ENCODE measurements around the gene RBM24.
"Not testable (repeated sequence)": the region's sequence is repeated elsewhere in the genome, so short reads cannot be mapped to it uniquely, and the experiment has no call there.

RBM24 gene

DNA sequence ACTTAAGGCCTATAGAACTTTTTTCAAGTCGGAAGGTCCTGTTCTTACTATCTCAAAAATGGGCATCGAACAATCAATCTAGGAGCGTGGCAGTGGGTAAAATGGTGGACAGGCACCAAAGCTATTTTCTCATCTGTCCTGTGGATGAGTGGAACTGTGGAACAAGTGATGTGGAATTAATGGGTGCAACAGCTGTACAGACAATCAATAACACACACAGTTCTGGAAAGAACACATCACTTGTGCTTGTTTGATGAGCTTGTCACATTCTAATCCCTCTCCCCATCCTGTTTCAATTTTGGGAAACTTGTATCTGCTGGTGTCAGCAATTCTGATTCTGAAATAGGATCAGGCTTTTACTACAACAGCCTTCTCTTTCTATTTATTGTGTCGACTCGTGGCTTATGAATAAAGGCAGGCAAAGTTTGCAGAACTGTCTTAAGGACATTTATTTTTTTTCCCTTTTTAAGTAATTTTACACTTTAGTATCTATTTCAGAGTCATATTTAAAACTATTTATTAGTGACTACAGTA, 11.5 kb downstream of the RBM24 start:
- DNase-seq, result no peak

DNA sequence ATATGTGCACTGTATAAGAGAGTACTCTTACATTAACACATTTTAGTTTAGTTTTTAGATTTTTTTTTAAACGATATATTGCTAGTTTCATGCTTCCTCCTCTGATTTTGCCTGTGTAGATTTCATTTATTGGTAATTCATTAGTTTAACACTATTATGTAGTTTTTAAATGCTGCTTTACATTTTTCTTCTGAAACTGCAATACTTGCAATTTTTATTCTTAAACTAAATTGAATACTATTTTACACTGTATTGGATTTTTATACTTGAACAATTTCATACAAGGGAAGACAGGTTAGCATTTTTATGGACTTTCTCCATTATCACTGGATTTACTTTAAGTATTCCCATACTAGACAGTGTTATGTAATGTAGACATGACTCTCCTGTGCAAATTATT, 12.2 kb downstream of the RBM24 start:
- no peak for DNase-seq

DNA sequence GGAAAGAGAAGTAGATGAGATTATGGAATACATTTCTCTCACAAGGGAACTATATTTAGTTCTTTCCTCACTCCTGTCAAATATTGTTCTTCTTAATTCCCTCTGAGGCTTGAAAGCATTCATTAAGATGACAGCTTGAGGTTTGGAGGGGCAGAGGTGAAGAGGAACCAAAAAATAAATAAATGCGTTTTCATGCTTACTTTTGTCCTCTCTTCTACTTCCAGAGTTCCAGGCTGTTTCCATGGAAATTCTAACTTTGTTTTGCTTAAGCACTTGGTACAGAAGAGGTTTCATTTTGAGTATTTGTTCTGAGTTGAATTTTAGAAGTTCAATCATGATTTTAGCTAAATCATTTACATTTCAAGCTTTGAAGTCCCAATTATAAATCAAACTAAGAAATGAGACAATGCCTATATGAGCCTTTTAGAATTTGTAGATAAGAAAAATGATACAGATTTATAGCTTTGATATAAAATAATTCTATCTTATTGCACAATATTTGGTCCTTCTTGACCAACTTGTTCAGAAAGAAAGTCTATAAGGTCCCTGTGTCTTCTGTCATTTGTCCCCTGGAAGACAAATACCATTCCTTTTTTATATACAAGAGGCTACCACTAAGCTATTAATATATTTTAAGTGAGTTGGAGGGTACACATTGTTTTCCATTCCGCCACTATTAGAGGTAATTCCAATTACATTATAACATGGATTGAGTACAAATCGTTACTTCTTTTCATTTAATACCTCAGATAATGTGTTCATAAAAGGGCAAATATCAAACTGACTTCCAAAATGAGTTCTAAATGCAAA, 16.3 kb downstream of the RBM24 start:
- DNase-seq, result no peak

DNA sequence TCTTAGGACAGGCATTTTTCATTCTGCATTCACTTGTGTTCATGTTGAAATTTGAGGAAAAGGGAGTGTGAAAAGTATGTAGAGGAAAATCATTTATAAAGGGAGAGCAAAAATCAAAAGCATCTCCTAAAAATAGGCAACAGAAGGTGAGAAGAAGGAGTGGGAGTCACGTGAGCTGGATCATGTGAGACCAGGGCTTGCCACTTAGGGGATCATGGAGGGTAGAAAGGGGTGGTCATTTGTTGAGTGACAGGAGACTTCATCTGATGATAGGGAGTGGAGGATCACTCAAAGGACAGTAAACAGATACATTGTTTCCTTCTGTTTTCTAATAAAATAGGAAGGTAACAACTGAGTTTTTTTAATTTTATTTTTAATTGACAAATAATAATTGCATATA, 17.1 kb downstream of the RBM24 start:
- no peak for DNase-seq

DNA sequence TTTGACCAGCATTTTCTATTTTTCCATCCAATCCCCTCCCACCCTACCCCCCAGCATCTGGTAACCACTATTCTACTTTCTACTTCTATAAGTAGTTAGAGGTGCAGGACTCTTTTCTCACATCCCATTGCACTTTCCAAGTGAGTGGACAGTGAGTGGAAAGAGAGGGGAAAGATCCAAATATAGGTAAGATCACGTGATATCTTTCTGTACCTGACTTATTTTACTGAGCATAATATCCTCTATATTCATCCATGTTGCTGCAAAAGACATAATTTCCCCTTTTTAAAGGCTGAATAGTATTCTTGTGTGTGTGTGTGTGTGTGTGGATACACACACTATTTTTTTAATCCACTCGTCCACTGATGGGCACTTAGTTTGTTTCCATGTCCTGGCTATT, 18.1 kb downstream of the RBM24 start:
- no peak for DNase-seq

DNA sequence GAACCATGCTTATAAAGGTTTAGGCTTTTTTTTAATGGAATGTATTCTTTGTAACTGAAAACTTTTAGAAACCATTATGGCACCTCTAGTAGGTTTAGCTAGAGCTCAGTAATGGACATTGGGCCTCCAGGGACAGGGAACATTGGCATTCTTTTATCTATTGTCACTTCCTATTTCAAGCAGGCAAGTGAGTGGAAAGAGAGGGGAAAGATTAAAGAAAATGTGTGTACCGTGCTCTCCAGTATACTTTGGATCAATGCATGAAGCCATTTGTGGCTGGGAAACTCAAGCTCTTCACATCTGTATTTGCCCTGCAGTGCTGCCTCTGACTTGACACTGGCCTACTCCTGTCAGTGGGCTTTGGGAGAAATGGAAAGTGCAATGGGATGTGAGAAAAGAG, 18.6 kb downstream of the RBM24 start:
- DNase-seq, result no peak

DNA sequence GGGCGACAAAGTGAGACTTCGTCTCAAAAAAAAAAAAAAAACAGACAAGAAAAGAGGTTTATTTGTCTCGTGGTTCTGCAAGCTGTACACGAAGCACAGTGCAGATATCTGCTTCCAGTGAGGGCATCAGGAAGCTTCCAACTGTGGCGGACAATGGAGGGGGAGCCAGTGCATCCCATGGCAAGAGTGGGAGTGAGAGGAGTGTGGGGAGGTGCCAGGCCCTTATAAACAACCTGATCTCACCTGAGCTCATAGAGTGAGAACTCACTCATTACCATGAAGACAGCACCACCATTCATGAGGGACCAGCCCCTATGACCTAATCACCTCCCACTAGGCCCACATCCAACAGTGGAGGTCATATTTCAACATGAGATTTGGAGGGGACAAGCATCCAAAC, 19.5 kb downstream of the RBM24 start:
- no peak for DNase-seq

DNA sequence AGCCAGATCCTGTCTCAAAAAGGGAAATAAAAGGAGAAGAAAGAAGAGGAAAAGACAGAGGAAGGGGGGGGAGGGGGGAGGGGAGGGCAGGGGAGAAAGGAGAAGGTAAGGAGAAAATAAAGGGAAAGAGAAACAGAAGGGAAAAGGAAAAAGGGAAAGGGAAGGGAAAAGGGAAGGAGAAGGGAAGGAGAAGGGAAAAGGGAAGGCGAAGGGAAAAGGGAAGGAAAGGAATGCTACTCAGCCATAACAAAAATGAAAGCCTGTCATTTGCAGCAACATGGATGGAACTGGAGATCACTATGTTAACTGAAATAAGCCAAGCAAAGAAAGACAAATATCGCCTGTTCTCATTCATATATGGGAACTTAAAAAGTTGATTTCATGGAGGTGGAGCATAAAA, 22.3 kb downstream of the RBM24 start:
- no peak for DNase-seq

DNA sequence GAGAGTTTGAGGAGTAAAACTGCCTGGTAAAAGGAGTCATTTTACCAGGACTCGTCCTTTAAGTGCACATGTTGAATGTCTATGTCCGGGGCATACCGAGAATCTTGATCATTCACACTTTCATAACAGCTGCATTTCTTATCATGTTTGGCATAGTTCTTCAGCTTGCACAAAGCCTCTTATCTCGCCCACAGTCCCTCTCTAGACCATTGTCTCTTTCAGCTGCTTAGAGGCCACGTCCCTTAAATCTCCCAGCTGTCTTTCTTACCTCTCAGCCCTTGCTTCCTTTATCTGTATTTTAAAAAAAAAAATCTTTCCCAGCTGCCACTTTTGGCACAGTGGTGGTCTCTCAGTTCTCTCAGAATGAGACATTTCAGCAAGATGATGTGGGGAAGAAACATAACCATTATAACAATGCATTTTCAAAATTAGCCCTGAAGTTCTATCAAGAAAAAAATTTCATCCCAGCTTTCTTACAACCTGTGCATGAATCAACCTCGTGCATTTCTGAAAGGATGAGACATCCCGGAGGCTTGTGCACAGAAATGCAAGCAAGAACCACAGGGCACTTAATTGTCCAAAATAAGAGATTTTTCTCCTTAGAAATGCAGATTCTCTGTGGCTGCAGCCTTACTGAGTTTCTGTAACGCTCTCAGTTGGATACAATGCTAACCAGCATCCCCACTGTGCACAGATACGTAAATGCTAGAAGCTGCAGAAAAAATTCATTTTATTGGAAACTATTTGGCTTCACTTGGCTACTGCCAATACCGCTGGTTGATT, 24.2 kb downstream of the RBM24 start:
- DNase-seq, result no peak

DNA sequence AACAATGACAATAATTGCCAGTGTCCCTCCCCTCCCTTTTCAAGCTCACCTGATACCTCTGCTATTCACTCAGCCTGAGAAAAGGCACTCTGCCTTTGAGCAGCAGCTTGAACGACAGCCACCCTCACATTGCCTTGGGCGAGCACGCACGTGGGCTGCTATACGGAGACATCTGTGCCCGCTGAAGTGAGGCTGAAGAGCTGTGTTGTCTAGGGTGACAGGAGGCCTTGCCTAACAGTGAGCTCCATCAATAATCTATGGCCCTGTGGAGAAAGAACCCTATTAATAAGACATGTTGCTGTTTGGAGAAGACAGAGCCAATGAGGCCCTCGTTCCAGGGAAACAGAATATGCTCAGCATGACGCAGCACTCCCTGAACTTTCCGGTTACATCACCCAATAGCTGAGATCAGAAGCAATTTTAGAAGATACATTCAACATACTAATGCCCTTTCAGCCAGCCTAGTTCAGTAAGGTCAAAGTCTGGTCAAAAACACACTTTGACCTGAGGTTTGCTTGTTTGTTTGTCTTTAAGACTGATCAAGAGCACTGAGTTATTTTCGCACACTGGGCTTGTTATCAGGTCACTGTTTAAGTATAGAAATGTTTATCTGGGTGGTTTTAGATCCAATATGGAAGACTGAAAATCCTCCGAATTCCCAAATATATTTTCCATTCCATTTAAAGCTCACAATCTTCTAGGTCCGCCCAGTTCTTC, 30.6 kb downstream of the RBM24 start:
- DNase-seq, result no peak

DNA sequence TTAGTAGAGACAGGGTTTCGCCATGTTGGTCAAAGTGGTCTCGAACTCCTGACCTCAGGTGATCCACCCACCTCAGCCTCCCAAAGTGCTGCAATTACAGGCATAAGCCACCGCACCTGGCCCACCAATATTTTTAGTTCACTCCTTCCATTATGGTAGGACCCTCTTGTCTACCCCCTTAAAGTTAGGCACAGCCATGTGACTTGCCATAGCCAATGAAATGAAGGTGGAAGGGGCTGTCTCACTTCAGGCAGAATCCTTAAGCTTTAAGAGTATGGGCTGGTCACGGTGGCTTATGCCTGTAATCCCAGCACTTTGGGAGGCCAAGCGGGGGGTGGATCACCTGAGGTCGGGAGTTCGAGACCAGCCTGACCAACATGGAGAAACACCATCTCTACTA, 32.1 kb downstream of the RBM24 start:
- not testable (repeated sequence) for DNase-seq

DNA sequence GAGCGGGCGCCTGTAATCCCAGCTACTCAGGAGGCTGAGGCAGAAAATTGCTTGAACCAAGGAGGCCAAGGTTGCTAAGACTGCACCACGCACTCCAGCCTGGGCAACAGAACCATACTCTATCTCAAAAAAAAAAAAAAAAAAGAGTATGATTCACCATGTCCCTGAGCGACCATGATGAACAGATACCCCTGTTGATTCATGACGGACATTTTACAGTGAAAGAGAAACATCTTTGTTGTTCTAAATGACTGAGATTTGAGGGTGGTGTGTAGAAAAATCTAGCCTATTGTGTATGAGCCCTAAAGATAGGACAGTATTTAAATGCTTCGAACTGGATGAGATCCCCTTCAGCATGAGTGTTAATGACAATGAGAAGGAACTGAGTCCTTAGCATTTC, 32.8 kb downstream of the RBM24 start:
- no peak for DNase-seq

DNA sequence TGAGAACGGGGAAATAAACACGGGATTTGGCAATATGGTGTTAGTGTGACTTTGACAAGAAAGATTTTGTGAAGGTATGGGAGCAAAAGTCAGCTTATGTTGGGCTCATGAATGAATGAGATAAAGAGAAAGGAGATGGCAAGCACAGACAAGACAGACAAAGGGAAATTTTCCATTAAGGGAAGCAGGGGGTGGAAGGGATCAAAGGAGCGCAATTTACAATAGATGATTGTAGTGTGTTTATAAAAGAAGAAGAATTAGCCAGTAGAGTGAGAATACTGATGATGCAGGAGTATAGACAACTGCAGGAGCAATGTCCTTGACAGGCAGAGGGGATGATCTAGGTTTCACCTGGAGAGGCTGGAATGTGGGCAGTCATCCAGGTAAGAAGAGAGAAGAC, 34.1 kb downstream of the RBM24 start:
- DNase-seq, result no peak

DNA sequence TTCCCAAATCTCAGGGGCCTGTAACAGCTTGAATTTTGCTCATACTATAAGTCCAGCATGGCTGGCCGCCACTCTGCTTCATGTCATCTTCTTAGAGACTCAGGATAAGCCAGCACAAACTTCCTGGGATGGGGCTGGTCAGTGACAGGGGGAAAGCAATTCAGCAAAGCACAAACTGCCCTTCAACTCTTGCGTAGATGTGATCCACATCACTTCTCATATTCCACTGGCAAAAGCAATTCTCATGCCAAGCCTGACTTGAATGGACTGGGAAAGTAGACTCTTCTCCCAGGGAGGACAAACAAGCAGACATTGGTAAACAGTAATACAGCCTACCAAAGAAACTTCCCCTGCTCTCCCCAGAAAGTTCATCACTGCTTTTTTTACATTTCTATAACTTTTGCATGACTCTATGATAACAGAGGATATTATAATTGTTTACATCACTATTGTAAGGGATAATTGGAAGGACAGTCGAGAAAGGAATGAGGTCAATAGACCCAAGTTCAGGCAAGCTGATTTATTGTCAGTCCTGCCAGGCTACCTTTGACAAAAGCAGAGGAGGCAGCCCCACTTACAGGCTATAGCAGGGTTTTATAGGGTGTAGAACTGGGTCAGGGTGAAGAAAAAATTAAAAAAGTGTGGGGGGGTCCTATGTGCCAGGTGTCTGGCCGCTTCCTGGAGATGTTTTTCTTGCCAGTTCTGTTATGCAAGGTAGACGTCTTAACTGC, 37.4 kb downstream of the RBM24 start:
- DNase-seq, result no peak

DNA sequence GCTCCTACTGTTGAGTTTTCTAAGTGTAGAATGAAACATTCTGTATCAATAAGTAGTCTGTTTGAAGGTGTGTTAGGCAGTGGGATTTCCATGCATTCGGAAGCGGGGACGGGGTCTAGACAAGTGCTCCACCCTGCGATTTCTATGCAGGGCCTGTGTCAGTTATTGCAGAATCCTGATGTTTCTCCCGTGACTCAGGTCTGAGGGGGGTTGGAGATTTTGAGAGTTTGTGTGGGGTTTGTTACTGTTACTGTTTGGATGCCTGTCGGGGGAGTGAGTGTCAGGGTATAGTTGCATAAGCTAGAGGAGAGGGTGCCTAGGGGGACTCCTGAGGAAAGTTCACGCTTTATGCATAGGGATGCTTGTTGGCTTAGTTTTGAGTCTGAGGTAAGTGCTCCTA, 39.1 kb downstream of the RBM24 start:
- not testable (repeated sequence) for DNase-seq

DNA sequence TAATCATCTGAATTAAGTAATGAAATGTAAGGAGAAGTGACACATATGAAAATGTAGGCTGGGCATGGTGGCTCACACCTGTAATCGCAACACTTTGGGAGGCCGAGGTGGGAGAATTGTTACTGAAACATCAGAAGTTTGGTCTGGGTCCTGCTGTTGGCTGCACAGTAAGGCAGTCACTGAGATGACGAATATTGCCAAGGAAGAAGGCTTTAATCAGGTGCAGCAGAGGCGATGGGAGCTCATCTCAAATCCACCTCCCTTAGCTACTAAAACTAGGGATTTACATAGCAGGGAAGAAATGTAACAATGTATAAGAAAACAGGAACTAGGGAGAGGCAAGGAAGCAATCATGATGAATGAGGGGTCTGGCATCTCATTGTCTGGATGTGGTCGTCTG, 50.1 kb downstream of the RBM24 start:
- DNase-seq, result no peak

DNA sequence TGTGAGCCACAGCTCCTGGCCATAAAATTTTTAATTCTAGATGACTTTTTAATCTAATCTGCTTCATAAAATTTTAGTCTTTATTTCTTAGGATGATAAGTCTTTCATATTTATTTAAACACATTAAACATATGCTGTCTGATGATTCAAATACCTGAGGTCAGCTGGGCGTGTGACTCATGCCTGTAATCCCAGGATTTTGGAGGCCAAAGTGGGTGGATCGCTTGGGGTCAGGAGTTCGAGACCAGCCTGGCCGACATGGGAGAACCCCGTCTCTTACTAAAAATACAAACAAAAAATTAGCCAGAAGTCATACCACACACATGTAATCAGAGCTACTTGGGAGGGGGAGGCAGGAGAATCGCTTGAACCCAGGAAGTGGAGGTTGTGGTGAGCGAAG, 53.1 kb downstream of the RBM24 start:
- DNase-seq, result no peak

DNA sequence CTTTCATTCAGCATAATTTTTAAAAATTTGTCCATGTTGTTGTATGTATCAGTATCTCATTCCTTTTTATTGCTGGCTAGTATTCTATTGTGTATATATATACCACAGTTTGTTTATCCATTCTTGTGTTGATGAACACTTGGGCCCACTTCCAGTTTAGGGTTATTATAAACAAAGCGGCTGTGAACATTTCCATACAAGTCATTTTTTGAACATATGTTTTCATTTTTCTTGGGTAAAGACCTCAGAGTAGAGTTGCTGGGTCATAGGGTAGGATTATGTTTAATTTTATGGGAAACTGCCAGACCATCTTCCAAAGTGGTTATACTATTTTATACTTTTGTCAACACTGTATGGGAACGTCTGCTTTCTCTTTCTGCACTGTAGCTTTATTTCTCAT, 55.3 kb downstream of the RBM24 start:
- DNase-seq, result no peak

DNA sequence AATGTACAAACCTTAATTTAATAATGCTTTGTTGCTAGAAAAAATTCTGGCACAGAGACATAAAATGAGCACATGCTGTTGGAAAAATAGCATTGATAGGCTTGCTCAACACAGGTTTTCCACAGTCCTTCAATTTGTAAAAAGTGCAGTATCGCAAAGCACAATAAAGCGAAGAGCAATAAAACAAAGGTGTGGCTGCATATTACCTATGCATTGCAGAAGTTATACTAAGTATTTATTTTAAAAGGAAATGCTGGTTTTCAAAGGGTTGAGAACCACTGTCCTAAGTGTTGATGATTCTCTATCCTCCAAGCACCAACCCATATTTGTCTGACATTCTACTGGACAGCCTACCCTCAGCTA, 58.1 kb downstream of the RBM24 start:
- no peak for DNase-seq

DNA sequence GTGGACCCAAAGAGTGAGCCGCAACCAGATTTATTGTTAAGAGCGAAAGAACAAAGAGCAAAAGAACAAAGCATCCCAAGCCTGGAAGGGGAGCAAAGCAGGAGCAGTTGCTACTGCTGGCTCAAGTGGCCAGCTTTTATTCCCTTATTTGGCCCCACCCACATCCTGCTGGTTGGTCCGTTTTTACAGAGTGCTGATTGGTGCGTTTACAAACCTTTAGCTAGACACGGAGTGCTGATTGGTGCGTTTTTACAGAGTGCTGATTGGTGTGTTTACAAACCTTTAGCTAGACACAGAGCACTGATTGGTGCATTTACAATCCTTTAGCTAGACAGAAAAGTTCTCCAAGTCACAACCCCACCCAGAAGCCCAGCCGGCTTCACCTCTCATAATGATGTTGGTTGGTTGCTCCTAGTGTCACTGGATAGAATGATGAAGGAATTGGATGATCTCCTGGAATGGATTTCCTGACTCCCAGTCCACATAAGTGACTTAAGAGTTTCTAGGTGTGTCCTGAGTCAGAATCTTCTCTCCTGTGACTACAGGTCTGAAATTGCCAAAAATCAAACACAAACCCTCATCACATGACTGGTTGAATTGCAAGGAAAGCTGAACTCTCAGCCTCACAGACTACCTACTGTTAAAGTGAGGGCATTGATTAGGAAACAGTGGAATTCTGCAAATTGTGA, 60.1 kb downstream of the RBM24 start:
- DNase-seq, result no peak

DNA sequence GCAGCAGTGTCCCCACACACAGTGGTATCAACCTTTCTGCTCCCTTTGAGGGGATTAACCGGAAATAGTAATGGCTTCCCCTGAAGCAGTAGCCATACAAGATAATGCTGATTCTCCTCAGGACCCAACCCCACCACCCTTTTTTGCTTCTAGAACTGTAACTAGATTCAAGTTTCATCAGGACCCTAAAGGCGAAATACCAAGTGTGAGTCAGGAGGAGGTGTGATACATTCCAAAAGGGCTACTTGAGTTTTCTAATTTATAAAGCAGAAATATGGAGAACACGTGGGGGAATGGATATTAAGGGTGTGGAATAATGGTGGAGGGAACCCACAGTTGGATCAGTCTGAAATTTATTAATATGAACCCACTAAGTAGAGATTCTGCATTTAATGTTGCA, 60.7 kb downstream of the RBM24 start:
- no peak for DNase-seq

DNA sequence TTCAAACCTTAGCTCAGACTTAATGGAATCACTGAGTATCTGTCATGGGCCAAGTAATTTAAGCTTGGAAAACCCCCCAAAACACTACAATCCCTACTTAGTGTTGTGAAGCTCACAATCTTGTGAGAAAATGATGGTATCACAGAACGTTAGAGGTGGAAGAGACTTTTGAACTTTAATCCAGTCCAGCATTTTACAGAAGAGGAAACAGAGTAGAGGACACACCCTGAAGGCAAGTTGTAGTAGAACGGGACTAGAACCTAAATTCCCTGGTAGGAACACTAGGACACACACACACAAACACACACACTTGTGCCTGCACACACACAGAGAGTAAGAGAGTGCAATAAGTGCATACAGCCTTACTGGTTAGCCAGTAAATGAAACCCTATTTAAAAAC, 62.1 kb downstream of the RBM24 start:
- no peak for DNase-seq

Data from activated CD4-positive, CD25-positive, alpha-beta regulatory T cell treated with anti-CD3 and anti-CD28 coated beads, Interleukin-2, amount 50 U/mL, for 72 hours (primary cell).